DLD1 (cell line): ENCODE measurements around the gene SLC2A10.

Experiments used
- in situ Hi-C: cut with HindIII; loops from 2 replicates; pipeline ENCODE4 v1.10.0; 2017; ENCODE audit warnings: low sequenced_read_pairs

SLC2A10 gene

DNA sequence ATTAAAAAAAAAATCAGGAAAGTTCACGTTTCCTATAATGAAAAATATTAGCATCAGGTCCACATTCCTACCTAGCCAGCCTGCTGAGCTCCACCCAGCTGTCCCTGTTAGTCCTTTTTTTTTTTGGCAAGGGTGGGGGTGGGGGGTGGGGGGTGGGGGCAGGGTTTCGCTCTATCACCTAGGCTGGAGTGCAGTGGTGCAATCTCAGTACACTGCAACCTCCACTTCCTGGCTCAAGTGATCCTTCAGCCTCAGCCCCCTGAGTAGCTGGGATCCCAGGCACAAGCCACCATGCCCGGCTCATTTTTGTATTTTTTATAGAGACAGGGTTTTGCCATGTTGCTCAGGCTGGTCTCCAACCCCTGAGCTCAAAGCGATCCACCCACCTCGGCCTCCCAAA is 7.5 kb upstream of the SLC2A10 start:
- in situ Hi-C loops, result no loop called here

DNA sequence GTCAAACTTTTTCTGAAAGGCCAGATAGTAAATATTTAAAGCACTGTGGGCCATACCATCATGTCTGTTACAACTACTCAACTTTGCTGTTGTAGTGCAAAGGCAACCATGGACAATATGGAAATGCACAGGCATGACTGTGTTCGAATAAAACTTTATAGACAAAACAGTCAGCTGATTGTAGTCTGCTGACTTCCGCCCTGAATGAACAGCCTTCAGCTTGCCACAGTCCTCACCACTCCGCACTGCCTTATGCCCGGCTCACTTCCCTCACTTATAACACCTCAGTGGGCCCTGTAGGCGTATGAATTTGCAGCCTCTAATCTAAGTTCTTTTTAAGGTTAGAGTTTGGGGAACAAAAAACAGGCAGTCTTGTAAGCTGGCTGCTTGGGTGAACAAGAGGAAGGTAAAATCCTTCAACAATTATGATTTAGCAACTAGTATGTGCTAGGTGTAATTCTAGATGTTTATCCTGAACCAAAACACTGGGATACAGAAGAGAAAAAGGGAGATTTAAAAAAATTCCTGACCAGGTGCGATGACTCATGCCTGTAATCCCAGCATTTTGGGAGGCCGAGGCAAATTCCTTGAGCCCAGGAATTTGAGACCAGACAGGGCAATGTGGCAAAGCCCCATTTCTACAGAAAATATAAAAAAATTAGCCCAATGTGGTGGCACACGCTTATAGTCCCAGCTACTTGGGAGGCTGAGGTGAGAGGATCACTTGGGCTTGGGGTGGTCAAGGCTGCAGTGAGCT is 6.8 kb upstream of the SLC2A10 start:
- in situ Hi-C loops, result no loop called here

DNA sequence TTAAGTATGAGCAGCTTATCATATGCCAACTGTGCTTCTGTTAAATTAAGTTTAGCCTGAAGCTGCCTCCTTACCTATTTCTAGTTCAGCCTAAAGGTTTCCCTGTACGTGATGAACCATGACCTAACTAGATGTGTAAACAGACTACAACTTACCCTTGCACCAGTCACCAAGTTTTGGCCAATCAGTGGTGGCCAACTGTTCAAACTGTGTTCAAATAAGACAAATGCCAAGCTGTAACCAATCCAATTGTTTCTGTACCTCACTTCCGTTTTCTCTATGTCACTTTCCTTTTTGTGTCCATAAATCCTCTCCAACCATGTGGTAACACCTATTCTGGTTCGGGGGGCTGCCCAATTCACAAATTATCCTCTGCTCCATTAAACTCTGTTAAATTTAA is 6.0 kb upstream of the SLC2A10 start:
- in situ Hi-C loops, result no loop called here

DNA sequence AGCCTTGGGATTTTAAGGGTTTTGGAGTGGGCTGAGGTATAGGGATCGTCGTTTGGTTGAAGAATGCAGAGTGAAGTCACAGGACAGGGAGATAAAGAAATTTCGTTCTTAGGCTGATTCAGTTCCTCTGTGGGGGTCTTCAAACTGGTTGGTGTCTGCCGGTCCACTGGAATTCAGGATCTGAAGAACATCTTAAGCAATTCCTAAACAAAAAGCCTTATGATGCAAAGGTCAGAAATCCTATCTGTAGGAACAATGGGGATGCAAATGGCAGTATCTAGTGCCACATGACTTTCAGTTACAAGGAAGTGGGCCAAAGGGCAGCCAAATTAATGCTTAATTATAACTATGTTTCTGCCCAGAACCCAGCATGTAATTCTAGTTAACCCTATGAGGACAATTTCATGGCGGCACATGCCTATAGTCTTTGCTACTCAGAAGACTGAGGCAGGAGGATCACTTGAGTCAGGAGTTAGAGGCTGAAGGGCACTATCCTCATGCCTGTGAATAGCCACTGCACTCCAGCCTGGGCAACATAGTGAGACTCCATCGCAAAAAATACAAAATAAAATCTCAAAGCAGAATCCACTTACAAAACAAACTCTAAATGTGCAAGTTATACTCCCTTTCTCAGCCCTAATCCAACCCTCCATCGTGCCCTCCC is 4.6 kb upstream of the SLC2A10 start:
- in situ Hi-C loops, result no loop called here

DNA sequence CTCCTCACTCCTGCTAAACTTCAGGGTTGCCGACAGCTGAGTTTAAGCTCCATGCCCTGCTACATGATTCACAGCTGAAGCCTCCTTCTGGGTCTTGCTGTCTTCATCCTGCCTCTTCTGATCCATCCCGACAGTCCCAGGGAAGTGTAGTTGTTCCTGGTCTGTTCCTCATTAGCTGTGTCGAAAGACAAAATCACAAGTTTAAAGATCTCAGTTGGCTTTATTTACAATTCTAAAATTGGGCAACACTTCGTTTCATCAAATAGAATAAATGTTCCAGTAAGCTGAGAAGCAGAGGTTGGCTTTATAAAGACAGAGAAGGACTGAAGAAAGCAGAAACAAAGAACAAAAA is 4.1 kb upstream of the SLC2A10 start:
- in situ Hi-C loops, result no loop called here

DNA sequence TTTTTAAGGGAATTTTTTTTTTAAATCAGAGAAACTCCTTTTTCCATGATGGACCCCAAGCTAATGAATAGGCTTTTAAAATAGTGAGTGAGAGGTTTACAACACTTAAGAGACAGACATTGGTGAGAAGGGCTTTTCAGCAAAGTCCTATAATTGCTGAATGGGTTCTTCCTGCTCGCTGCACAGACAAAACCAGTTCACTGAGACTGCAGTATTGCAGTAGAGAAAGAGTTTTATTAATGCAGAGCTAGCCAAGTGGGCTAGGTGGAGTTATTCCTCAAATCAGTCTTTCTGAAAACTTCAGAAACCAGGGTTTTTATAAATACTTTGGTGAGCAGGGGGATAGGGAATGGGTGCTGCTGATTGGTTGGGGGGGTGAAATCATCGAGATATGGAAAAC is 3.2 kb upstream of the SLC2A10 start:
- in situ Hi-C loops, result no loop called here

DNA sequence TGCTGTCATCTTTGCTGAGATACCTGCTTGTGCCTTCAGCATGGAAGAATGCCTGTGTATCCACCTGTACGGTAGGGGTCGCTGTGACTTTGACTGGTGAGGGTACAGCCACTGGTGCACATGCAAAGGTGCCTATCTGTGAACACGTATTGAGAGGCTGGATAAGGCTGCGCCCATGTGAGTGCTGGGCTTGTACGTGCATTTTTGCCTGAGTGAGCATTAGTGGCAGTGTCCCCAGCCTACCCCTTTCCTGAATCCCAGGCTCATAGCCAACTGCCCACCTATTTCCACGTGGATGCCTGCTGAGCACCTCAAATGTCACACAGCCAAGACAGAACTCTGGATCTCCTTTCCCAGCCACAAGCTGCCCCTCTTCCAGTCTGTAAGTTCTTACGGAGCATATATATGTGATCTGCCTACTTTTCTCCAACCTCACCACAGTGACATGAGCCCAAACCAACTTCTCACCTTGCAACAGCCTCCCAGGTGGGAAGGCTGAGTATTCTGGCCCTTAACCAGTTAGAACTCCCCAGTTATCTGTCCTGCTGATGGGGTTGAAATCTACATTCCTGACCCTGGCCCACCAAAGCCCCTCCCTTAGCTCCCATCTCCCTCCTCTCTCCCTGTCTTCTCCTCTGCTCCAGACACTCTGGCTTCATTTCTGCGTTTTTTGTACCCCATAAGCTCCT is 1.1 kb upstream of the SLC2A10 start:
- in situ Hi-C loops, result no loop called here

DNA sequence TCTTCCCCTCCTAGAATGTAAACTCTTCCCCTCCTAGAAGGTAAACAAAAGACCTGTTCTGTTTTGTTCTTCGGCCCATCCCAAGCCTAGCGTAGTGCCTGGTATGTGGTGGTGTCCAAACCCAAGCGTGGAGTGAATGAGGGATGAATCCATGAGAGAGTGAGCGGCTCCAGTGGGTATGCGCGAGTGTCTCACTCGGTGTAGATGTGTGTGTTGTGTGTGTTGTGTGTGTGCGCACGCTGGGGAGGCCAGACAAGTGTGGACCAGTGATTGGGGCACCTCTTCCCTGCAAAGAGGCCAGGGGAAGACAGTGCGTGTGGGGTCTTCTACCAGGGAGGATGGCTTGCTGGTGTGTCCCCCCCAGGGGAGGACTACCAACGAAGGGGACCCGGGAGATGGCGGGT is 392 bp upstream of the SLC2A10 start:
- in situ Hi-C loops, result no loop called here

DNA sequence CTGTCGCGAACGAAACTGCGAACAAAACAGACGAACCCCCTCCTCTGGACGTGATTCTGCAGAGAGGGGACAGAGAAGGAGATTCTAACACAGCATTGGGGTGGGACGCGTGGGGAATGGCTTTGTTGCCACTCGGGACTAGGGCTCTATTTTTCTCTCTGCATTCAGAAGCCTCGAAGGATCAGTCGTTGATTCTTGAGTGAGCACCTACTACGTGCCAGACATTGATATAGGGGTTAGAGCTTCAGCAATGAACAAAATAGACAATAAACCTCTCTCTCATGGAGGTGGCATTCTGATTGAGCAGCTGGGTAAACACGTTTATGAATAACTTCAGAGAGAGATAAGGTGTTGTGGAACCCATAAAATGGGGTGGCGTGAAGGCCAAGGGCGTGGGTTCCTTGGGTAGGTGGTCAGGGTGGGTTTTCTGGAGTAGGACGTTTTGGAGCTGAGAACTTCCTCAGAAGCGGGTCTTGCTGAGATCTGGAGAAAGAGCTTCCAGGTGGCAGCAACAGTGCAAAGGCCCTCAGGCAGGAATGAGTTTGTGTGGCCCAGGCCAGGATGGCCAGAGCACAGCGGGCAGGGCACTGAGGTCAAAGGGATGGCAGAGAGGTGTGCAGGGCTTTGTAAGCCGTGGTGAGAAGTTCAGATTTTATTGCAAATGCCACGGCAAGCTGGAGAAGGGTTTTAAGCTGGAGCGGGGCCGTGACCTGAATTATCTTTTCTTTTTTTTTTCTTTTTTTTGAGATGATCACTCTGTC is 884 bp downstream of the SLC2A10 start:
- in situ Hi-C loops, result no loop called here

DNA sequence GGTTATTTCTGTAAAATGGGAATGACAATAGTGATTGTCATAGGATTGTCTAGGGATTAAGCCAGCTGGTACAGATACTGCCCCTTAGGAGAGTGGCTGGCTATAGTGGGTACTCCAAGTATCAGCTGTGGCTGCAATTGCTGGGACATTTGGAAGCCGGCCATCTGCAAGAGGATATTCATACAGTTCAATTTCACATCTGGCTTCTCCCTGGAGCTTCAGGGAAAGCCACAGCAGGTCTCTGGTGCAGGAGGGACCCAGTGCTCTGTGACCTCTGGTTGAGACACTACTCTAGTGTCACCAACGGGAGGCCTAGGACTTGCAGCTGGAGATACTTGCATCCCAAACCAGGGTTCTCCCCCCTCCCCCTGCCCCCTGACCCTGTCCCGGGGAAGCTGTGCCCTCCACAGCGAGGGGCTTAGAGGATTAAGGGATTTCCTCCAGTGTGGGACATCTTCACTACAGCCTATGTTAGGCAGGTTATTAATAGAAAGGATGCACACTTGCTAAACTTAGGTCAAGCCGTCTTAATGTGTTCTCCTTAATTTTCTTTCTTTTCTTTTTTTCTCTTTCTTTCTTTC is 2.7 kb downstream of the SLC2A10 start:
- in situ Hi-C loops, result no loop called here

DNA sequence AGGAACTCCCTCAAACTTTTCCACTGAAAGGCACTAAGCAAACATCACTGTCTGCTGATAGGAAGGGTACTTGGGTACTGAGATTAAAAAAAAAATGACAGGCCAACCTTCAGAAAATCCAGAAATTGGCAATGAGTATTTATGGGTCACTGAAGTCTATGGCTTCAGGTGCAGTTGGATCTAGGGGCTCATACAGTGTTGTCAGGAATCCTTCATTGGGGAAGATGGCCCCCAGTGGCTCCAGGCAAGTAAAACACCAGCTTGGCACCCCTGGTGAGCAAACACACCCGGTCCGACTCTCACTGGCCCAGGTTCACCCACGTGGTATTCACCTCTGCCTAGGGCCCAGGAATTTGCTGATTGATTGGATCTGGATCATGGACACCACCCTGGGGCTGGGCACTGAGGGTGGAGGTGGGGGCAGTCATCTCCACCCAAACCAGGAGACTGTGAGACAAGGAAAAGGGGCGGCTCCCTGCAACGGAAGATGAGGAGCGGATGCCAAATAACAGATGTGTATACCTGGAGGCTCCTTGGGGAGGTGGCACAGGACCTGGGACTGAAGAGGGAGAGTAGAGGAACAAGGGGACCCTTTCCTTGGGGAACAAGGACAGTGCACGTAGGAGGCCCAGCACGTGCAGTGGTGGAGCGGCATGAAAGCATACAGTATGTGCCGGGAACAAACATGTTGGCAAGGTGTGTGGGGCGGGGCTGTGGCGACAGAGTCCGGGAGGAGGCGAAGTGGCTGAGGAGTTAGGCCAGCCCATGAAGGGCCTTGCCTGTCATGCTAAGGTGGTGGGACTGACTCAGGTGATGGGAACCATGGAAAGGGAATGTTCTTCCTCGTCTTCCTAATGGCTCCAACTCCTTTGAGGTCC is 4.7 kb downstream of the SLC2A10 start:
- in situ Hi-C loops, result no loop called here

DNA sequence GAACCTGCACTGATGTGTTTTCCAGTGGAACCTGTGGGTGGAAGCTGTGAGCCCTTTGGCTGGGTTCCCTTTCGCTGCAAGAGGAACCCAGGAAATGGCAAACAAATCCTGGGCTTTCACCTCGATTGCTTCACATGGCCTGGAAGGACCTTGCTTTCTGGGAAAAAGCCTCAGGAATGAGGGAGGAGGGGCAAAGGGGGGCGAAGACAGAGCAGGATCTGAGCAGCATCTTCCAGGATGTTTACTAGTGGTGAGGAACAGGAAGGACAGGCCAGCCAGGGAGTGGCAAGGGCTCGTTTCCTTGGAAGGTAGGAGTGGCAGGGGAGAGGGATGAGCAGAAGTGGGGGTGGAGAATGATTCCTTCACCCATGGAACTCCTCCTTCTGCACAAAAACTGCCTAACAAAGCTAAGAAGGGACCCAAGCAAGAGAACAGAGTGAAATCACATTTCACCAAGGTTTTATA is 5.9 kb downstream of the SLC2A10 start:
- in situ Hi-C loops, result no loop called here

DNA sequence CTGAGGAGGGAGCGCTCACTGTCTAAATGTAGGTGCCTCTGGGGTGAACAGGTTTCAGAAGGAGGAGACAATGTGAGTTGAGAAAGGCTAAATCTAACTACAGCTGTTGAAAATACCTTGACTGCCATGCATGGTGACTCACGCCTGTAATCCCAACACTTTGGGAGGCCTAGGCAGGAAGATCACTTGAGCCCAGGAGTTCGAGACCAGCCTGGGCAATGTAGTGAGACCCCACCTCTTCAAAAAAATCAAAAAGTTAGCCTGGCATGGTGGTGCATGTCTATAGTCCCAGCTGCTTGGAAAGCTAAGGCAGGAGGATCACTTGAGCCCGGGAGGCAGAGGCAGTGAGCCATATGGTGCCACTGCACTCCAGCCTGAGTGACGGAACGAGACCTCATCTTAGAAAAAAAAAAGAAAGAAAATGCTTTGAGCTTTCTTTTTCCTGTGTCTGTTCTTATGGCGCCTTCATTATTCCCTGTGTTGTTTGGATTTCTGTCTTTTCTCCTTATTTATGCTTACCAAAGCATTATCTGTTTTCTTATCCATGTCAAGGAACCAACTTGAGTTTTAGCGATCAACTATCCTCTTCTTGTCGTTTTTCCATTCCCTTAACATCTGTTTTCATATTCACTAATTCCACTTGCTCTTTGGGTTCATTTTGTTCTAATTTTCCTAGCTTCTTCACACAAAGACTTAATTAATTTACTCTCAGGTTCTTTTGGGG is 8.5 kb downstream of the SLC2A10 start:
- in situ Hi-C loops, result no loop called here

DNA sequence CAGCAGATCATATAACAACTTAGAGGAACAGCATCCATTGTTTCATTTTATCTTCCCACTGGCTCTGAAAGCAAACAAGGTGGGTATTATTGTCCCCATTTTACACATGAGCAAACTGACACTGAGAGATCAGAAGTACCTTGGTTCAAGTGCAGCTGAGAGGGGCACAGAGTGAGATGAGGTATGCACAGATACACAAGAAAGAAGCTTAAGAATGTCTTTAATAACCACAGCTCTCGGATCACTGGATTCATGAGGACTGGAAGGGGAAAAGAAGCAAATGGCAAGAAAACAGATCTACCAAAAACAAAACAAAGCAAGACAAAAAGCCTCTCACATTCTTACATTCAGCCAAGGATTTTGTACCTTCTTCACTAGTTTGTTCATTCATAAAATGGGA is 10.6 kb downstream of the SLC2A10 start:
- in situ Hi-C loops, result no loop called here

DNA sequence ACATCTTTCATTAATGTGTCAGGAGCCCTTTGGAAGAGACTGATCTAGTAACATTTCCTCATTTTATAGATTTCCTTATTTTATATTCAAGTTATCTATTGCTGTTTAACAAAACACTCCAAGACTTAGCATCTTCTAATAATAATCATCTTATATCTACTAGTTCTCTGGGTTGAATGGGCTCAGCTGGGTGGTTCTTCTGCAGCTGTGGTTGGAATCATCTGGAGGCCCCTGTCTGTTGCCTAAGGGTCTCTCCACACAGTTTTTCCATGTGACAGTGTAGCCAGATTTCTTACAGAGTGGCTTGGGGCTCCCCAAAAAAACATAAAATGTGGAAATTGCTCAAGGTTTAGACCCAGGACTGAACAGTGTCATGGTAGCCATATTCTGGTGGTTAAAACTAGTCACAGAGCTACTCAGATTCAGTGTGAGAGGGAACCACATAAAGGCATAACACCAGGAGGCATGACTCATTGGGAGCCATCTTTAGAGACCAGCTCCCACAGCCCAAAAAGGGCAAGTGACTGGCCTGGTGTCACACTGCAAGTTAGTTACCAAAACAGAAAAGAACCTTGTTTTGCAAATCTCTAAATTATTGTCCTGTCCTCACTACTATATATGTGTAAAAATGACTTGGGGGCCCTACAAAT is 11.5 kb downstream of the SLC2A10 start:
- in situ Hi-C loops, result no loop called here

DNA sequence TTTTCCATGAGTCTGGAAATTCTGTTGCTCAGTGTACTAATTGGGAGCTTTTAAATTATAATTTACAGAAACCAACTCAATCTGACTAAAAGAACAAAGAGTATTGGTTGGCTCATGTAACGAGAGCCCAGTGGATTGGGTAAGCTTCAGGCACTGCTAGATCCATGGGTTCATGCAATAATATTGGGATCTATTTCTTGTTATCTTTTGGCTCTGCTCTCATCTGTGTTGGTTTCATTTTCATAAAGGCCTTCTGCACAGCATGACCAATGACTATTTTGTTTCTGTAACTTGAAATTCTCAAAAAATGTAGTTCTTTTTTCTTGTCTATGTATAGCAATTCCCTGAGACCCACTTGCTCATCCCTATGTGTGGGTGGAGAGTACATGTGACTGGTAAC is 12.0 kb downstream of the SLC2A10 start:
- in situ Hi-C loops, result no loop called here

DNA sequence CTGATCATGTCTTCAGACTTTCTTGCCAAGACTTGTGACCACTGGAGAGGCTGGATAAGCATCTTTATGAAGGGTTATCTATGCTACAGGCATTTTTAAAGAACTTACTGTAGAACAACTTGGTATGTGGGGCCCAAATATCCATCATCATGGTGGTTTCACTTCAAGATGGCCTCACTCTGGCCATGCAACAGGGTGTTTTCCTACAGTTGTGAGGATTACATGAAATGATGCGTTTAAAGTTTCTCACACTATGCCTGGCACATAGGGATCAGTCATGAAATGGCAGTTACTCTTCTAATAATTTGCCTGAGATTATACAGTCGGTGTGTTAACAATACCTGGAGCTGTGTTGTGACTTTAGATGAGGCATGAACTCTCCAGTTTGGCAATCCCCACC is 13.0 kb downstream of the SLC2A10 start:
- in situ Hi-C loops, result no loop called here

DNA sequence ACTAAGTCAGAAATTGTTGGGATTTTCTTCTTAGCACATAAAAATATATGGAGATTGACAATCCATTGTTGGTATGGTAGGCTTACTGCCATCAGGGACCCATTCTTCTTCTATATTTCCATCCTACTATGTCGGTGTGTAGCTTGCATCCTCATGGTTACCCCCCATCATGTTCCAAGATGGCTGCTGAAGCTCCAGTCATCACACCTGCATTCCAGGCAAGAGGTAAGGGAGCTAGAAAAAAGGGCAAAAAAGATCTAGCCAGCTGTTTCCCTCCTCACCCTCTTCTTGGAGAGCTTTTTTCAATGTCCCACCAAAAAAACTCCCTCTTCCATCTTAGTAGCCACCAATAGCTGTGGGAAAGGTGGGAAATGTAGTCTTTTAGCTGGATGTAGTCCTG is 13.6 kb downstream of the SLC2A10 start:
- in situ Hi-C loops, result no loop called here
